Measurements from ENCODE around the gene P3H3.

Gene P3H3

DNA sequence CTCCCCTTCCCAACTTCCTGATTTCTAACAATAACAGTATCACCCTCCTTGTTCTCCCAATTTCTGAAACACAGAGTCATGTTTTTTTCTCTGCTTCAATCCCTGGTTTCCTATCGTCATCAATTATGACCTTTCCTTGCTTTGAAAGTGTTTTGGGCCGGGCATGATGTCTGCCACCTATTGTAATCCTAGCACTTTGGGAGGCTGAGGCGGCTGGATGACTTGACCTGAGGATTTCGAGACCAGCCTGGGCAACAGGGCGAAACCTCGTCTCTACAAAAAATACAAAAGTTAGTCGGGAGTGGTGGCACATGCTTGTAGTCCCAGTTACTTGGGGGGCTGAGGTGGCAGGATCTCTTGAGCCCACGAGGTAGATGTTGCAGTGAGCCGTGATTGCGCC lies 19.2 kb upstream of the P3H3 start:
- DNase-seq = no peak

- DNase-seq = no peak
Measured at GRCh38 chr12:6810758-6811157, 17.4 kb upstream of the P3H3 start.

- no peak for DNase-seq
Measured at GRCh38 chr12:6813363-6813762, 14.8 kb upstream of the P3H3 start.

- DNase-seq = no peak
Measured at GRCh38 chr12:6816598-6816997, 11.6 kb upstream of the P3H3 start.

GRCh38 chr12:6817098-6817497 lies 11.1 kb upstream of the P3H3 start:
- no peak for DNase-seq

DNA sequence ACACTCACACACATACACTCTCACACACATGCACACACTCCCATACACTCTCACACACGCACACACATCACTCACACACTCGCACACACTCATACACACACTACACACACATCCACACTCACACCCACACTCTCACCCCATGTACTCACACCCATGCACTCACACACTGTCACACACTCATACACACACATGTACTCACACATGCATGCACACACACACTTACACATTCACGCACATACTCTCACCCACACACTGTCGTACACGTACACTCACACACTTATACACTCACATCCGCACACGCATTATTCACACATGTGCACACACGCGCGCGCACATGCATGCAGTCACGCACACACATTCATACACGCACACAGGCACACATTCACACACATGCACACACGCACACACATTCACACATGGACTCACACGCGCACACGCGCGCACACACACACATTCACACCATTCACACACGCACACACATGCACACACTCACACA lies 10.5 kb upstream of the P3H3 start:
- DNase-seq = no peak

- DNase-seq = no peak
Measured at GRCh38 chr12:6818222-6818621, 10.0 kb upstream of the P3H3 start.

- DNase-seq = no peak
Measured at GRCh38 chr12:6818645-6819044, 9.6 kb upstream of the P3H3 start.

- no peak for DNase-seq
Measured at GRCh38 chr12:6819106-6820030, 8.8 kb upstream of the P3H3 start.

DNA sequence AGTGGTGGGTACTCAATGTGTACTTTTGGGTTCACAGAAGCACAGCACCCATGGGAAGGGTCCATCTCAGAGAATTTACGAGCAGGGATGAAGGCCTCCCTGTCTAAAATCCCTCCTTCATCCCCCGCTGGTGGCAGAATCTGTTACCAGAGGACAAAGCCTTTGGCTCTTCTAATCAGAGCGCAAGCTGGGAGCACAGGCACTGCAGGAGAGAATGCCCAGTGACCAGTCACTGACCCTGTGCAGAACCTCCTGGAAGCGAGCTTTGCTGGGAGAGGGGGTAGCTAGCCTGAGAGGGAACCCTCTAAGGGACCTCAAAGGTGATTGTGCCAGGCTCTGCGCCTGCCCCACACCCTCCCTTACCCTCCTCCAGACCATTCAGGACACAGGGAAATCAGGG lies 8.0 kb upstream of the P3H3 start:
- DNase-seq = no peak

- DNase-seq = no peak
Measured at GRCh38 chr12:6821591-6822425, 6.4 kb upstream of the P3H3 start, which contains the start of gene GPR162. TSS of gene GPR162 (plus strand) at chr12:6821821. CDS start at chr12:6823899, 2,078 bp downstream.

- no peak for DNase-seq
Measured at GRCh38 chr12:6822426-6823135, 5.6 kb upstream of the P3H3 start.

DNA sequence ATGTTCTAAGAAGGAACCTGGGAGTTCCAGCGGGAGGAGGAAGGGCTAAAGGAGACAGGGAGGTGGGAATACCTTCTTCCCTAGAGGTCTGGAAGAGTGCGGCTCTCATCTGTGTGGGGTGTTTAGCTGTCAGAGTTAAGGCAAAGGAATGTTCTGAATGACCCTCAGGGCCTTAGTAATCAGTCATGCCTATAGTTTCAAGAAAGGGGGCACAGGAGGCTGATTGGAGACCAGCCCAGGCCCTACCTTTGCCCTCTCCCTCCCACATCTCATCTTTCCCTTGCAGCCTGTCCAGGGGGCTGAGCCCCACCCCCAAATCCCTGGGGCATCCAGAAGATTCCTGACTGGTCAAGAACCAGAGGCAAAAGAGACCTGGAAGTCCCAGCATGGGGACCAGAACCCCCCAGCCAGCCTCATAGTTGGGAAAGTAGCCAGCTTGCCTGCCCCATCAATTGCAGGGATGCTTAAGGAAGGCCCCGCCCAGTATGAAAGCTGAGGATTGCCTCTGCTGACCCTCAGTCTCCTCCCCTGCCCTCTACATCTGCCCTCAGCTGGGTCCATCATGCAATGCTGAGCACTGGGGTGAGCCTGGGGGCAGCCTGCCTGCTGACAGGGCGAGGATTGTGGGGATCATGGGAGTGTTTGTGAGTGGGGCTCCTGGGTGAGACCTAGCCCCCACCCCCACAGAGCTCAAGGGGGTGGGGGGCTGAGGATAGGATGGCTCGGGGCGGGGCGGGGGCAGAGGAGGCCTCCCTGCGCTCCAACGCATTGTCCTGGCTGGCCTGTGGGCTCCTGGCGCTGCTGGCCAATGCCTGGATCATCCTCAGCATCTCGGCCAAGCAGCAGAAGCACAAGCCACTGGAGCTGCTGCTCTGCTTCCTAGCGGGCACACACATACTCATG lies 4.8 kb upstream of the P3H3 start:
- no peak for DNase-seq

DNA sequence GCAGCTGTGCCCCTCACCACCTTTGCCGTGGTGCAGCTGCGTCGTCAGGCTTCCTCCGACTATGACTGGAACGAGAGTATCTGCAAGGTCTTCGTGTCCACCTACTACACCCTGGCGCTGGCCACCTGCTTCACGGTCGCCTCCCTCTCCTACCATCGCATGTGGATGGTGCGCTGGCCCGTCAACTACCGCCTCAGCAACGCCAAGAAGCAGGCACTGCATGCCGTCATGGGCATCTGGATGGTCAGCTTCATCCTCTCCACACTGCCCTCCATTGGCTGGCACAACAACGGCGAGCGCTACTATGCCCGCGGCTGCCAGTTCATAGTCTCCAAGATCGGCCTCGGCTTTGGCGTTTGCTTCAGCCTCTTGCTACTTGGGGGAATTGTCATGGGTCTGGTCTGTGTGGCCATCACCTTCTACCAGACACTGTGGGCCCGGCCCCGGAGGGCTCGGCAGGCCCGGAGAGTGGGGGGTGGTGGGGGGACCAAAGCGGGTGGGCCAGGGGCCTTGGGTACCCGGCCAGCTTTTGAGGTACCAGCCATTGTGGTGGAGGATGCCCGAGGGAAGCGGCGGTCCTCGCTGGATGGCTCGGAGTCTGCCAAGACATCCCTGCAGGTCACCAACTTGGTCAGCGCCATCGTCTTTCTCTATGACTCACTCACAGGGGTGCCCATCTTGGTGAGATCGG lies 4.0 kb upstream of the P3H3 start:
- DNase-seq = no peak

DNA sequence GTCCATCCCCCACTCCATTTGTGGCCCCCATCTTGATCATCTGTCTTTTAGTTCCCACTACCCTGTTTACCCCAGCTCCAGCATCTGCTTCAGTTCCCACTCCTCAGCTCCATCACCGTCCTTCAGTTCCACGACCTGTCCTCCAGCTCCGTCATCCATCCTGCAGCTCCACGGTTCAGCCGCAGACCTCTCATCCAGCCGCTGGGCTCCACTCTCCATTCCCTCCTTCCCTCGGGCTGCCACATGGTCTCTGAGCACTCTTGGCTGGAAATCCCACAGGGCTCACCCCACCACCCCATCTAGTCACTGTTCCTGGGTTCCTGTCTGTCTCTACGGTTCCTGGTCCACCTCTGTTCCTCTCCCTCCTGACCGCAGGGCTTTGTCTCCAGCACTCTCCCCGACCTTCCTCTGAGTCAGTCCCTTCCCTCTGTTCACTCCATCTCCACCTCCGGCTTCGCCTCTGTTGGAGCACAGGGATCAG lies 3.3 kb upstream of the P3H3 start:
- DNase-seq = no peak

GRCh38 chr12:6825398-6826124 lies 2.6 kb upstream of the P3H3 start:
- peak; percentile 84 for DNase-seq

- no peak for DNase-seq
Measured at GRCh38 chr12:6826125-6826733, 2.0 kb upstream of the P3H3 start.

DNA sequence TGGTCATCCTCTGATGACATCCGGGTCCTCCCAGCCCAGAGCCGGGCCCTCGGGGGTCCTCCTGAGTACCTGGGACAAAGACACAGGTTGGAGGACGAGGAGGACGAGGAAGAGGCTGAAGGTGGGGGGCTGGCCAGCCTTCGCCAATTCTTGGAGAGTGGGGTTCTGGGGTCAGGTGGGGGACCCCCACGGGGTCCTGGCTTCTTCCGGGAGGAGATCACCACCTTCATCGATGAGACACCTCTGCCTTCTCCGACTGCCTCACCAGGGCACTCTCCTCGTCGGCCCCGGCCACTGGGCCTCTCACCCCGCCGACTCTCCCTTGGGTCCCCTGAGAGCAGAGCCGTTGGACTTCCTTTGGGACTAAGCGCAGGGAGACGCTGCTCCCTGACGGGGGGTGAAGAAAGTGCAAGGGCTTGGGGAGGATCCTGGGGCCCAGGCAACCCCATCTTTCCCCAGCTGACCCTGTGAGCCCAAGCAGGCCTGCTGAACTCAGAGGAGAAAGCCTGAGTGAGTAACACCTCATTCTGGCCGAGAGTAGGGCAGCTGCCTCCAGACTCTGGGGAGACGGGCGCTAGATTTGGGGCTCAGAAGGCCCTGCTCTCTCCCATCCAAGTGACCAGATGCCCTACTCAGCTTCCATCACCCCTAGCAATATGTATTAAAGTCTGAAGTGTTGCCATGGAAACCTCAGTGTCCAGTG lies 1.3 kb upstream of the P3H3 start:
- no peak for DNase-seq

DNA sequence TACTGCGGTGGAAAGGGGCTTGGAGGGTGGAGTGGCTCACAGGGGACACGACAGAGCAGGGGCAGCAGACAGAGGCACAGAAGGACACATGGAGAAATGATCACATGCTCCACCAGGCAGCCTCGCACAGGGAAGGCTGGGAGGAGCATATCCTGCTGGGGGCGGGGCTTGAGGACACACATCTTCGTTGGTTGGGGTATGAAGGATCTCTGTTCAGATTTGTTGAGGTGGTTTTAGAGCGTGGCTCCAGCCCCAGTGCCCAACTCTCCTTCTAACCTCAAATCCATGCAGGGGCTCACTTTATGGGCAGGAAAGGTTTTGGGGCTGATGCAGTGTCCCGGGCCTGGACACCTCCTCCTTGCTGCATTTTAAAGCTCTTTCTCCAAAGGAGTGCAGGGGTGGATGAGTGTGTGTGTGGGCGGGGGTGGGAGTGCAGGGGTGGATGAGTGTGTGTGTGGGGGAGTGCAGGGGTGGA lies 733 bp upstream of the P3H3 start:
- peak; percentile 55 for DNase-seq
